Erythroblast (primary cell): ENCODE results near the gene CUL1.

Experiments used
- DNase-seq, 2 experiments: peaks; one replicate each; lab custom pipeline; 2025; lab: John Stamatoyannopoulos, UW
- GATA1 ChIP-seq: IDR thresholded peaks from 2 replicates; pipeline ENCODE4 v1.6.1; 2011; ENCODE audit warnings: low read depth, mild to moderate bottlenecking, control low read depth, low read length, moderate library complexity
- POLR2A ChIP-seq: IDR thresholded peaks from 2 replicates; pipeline ENCODE4 v1.6.1; 2011; ENCODE audit warnings: mild to moderate bottlenecking, low read length

CUL1 gene

DNA sequence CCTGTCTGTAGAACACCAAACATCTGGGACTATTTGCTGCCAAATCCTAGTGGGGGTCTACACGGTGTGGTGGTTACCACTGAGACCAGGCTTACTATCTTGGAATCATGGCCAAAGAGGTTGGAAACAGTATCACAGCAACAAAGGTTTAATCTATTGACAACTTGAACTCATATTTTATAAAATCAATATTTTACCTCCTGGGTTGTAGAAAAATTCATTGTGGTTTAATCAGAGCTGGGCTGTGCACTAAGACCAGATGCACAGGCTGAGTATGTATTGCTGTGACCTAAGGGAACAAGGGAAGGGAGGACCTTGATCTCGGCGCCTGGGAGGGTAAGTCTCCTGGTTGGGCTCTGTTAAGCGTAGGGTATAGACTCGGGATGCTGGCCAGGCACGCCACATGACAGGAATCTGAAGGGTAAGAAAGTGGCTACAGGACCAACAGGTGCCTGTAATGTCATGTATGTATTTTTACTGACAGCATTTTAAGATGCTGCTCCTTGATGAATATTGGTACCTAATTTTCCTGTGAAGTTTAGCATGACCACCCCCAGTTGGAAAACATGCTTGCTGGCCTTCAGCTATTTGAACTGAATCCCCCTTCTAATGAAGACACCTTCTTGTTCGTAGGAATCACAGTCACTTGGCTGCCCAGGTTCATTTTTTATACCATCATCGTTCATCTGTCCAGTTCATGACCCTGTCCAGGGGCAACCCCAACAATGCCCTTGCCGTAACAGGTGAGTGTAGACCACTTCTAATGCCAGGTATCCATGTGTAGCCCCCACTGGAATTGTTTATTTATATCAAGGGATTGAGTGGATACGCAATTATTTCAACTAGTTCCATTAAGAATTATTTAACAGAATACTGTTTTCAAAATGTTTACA is 105.9 kb downstream of the CUL1 start:
- TF ChIP-seq GATA1 (no peak), POLR2A (no peak)
- DNase-seq = peak in 1 of 2 experiments; percentile 34

DNA sequence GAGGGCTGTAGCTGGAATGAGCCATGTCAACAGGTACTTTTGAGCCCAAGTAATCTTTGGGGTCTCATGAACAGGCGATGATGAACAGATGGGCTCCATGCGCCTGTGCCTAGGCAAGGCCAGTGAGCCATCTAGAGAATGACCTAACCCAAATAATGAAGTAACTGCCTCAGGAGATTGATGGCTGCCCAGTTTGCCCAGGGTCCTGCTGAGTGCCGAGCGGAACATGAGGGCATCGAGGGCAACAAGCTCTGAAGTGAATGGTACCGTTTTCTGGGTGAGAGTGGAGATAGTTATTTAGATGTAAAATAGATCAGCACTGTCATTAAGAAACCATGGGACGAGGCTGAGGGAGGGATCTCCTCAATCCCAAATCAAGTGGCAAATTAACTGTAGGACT is 107.5 kb downstream of the CUL1 start:
- TF ChIP-seq GATA1 = no peak
- DNase-seq = no peak

DNA sequence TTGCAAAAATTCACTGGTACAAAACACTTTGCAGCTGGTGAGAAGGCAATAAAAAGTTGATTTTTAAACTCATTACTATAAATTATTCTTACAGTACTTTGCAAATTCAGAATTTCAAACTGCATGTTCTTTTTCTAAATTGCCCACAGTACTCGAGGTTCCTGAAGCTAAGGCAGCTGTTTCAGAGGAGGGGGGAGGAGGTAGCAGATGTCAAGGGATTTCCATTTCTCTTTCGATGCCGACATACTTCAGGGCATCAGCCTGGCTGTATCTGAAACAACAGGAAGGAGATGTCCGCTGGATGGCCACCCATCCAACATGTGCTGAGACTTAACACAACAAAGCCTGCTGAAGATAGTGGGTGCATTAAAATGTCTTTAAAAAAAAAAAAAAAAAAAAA is 108.7 kb downstream of the CUL1 start:
- no peak for DNase-seq
- TF ChIP-seq GATA1 (no peak), POLR2A (no peak)

DNA sequence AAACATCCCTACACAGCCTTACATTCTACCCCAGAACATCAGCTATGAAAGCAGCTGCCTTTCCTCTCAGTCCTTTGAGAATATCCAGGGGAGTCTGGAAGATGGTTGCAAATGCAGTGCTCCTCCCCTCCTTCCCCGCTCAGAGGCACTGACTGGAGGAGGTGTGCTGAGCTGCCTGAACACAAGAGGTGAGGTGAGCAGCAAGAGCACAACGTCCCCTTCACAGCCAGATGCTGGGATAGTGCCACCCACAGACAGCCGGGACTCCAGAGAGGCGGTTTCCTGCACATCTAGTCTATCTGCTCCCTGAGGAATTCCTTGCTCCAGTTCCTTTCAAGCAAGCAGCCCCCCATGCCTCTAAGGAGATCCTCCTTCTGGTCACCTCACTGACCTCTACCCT is 111.2 kb downstream of the CUL1 start:
- TF ChIP-seq GATA1 = no peak
- no peak for TF ChIP-seq POLR2A
- DNase-seq = no peak

DNA sequence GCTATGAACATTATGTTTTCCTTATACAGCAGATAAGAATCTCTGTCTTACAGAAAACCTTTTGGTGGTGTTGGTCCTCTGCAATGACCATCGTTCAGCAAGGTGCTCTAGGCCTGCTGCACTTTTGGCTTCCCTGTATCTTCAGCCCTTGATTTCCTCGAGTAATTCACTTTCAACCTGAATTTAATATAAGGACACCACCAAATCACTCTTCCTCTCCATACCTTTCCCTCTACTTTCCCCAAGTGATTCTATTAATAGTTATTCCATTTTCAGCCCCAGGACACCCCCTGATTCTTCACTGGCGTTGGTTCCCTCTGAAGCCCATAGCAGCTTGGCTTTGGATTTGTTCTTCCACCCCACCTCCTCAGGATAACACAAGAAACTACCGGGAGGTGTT is 113.2 kb downstream of the CUL1 start:
- TF ChIP-seq GATA1 (no peak), POLR2A (no peak)
- no peak for DNase-seq

DNA sequence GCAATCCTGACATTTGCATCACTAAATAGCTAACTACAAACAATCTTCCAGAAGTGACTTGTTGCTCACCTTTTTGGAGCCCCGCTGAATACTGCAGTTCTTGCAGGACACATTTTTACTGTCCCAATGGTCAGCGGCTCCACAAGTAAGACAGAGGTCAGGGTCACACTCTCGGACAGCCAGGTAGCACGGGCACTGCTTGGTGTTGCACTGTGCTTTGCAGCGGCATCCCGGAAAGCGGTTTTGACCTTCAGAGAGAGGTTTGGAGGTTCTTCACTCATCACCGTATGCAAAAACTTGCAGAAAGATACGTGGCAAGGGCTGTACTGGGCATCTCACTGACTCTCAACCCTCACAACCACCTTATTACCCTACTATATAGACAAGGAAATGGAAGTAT is 115.2 kb downstream of the CUL1 start:
- no peak for DNase-seq
- TF ChIP-seq POLR2A = no peak

DNA sequence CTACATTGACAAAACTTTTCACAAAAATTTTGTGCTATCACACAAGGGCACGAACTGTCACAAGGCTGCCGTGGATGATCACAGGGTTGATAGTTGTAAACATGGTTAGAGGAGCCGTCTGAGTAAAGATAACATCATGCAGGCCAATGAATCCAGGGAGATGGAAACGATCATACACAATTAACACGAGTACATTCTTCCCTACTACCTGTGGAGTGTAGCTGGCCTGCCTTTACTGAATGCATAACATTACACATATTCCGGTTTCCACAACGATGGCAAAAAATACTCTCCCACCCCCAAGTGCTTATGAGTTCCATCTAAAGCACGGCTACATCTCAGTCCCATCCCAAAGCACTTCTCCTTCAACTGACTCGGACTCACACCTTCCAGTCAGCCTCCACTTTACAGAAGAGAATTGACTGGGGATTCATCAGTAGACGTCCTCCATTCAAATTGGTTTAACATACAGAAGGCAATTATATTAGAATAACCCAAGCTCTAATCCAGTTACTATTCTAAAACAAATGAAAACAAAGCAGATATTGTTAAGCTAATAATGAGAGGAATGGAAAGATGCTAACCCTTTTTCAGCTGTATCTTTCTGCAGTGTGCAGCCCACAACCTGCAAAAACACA is 116.3 kb downstream of the CUL1 start:
- no peak for TF ChIP-seq POLR2A
- no peak for TF ChIP-seq GATA1
- DNase-seq = no peak

DNA sequence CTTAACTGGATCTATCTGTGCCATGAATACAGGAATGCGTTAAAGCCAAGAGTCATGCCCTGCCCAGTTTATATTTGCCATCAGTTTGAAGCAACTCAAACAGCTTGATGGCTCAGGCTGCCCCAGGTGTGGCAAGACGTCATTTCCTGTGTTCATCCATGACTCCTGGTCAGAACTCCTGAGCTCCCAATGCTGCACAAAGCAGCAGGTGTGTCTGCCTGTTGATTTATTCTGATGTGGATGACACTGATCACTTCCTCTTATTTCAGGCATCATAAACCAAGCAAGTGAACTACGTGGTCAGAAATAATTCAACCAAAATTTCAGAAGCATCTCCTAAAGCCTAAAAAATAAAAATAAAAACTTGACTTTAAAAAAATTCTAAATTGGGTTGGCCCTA is 116.9 kb downstream of the CUL1 start:
- DNase-seq = no peak
- no peak for TF ChIP-seq POLR2A
- no peak for TF ChIP-seq GATA1

DNA sequence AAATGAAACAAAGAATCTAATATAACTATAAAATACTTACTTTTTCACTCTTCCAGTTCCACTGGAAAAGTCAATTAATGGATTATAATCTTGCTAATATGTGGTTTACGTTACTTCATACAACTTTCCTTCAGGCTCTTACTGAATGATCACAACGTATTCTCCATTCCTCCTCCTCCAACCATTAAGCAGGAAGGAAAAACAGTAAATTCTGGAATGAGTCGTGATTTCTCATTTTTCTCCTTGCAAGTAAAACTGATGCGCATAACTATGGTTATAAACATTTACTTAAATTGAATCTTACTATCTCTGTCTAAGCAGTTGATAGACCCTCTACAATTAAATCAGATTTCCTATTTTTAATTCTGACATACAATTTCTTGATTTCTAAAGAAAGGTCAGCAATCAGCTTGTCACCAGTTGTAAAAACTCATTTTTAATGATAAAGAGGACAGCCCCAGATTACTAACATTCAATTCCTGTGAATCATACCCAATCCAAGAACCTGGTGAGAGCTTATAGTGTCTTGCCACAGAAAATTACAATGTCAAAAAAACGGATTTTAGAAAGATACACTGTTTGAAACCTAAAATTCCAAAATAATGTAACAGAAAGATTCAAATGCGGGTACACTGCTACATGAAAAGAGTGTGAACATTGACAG is 121.1 kb downstream of the CUL1 start:
- TF ChIP-seq POLR2A (no peak), GATA1 (no peak)
- DNase-seq = no peak

DNA sequence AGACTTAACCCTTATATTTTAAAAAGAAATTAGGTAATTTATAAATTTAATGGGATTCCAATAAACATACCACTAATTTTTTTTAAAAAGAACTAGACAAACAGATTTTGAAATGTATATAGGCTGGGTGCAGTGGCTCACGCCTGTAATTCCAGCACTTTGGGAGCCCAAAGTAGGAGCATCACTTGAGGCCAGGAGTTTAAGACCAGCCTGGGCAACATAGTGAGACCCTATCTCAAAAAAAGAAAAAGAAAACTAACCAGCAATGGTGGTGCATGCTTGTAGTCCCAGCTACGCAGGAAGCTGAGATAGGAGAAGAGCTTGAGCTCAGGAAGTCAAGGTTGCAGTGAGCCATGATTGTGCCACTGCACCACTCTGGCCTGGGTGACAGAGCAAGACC is 122.7 kb downstream of the CUL1 start:
- no peak for DNase-seq
- no peak for TF ChIP-seq GATA1
- TF ChIP-seq POLR2A = no peak

DNA sequence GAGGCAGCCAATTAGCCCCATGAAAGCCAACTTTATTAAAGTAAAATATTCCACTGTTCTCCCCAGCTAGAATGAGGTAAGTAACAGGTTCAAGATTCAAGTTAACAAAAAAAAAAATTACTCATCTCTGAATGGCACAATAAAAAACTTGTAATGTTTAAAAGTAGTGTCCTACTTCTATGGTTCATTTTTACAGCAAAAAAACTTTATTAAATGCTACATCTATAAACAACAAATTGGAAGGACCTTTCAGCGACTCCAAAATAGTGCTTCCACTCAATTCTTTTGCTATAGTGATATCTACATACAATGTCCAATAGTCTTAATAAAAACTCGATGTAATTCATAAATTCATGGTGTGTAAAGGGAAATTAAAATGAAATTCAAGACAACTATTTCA is 126.2 kb downstream of the CUL1 start:
- no peak for DNase-seq
- TF ChIP-seq POLR2A (no peak), GATA1 (no peak)

DNA sequence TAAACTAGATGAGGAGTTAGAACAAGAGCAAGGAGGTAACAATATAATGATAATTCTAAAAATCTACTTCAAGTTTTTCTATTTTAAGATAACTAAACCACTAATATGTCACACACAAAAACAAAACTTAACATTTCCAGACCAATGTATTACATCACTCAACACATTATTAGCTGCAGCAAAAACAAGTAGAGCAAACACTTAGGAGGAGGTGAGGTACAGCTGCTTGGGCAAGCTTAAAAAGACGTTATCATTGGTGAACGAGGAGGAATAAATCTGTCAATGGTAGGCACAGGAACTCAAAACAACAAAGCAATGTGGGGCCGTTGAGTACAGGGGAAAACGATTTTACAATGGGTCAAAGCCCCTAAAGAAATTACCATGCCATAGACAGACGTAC is 126.6 kb downstream of the CUL1 start:
- no peak for DNase-seq
- TF ChIP-seq POLR2A (no peak), GATA1 (no peak)

DNA sequence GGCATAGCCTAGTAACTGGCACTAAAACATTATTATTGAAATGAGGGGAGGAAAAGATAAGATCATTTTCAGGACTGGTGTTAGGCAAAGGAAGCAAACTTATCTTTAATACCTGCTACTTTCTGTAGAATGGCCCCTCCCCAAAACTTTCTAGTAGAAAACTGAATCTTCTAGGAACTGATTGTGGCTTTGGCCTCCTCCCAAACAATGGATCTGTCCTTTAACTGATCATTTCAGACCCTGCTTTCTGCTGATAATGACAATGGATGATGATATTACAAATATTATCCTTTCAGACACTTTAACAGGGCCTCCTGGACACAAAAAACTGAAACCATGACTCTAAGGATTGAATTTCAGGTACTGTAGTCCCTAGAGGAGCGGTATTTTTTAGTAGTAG is 130.3 kb downstream of the CUL1 start:
- DNase-seq = peak; percentile 60 to 88
- TF ChIP-seq POLR2A = no peak
- TF ChIP-seq GATA1 = no peak
